Suprapubic skin (tissue), 3 donors: ENCODE data around the gene CHST12.

Source experiments
- POLR2A ChIP-seq, 2 donors: fragments of 450-650 bp; IDR thresholded peaks; one replicate each; pipeline ENCODE4 v1.6.1; 2017; ENCODE audit warnings: antibody characterized with exemption in 2 of 2, mild to moderate bottlenecking in 2 of 2, moderate library complexity in 2 of 2
- TF ChIP-seq, protein P1 (sequence below), 2 donors: fragments of 200-600 bp in 1 of 2; fragments of 450-650 bp in 1 of 2; sonication (generic) in 1 of 2; IDR thresholded peaks; one replicate each; pipeline ENCODE4 v1.5.1; 2016 to 2019; ENCODE audit warnings: antibody characterized with exemption in 2 of 2, mild to moderate bottlenecking in 1 of 2, moderate library complexity in 1 of 2

DNA sequence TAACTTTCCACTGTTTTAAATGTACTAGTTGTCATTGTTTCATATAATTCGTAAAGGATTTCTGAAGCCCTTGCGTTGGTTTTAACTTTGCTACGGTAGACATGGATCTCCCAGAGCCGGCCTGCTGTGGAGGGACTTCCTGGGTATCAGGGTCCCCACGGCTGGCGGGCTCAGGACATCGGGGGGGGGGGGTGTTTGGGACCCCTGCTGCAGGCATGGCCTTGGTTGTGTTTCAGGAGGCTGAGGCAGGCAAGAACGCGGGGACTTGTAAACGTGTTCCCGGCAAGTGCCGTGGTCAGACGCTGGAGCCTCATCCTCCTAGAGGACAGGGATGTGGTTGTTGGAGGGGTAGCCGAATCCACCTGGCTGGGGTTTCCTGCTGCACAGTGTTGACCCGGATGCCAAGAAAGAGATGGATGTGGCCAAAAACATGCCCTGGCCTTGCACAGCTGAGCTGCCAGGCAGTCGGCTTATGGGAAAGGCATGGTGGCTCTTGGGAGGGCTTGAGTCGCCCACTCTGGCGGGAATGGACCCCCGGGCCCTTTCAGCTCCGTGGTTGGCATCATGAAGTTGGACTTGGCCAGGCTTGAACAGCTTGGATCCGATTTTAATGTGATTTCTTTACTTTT, 21.4 kb upstream of the CHST12 start:
- TF ChIP-seq, protein P1, sequence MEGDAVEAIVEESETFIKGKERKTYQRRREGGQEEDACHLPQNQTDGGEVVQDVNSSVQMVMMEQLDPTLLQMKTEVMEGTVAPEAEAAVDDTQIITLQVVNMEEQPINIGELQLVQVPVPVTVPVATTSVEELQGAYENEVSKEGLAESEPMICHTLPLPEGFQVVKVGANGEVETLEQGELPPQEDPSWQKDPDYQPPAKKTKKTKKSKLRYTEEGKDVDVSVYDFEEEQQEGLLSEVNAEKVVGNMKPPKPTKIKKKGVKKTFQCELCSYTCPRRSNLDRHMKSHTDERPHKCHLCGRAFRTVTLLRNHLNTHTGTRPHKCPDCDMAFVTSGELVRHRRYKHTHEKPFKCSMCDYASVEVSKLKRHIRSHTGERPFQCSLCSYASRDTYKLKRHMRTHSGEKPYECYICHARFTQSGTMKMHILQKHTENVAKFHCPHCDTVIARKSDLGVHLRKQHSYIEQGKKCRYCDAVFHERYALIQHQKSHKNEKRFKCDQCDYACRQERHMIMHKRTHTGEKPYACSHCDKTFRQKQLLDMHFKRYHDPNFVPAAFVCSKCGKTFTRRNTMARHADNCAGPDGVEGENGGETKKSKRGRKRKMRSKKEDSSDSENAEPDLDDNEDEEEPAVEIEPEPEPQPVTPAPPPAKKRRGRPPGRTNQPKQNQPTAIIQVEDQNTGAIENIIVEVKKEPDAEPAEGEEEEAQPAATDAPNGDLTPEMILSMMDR (IDR thresholded peaks at IDR 0.05) = no peak
- TF ChIP-seq POLR2A (IDR thresholded peaks at IDR 0.05) = no peak
